Measurements from ENCODE around the gene FABP1.

GRCh38 chr2:88123164-88123974 is 4.5 kb downstream of the FABP1 start:
- no peak for TF ChIP-seq POLR2A (IDR thresholded peaks at IDR 0.05; ENCODE audit: low read depth, low read length)
- no peak for TF ChIP-seq POLR2AphosphoS5 (IDR thresholded peaks at IDR 0.05; ENCODE audit: low read depth, low read length)
- TF ChIP-seq TAF1 (IDR thresholded peaks at IDR 0.05; ENCODE audit: borderline replicate concordance, low read depth, low read length) = no peak
